HFF-Myc (cell line): Measurements from ENCODE around the gene SHISA5.

Source experiments
- DNase-seq: peaks from one replicate; pipeline ENCODE4 v3.0.0-alpha.2; 2011; ENCODE audit warnings: low read depth; ENCODE audit errors: extremely low read depth
- H3K4me3 ChIP-seq: replicated peaks from 2 replicates; pipeline ENCODE4 v1.5.1; 2011; ENCODE audit warnings: low read depth, mild to moderate bottlenecking, control low read depth, low read length
- CTCF ChIP-seq: IDR thresholded peaks from 2 replicates; pipeline ENCODE4 v1.5.1; 2012; ENCODE audit warnings: mild to moderate bottlenecking, low read depth, low read length, control low read depth; ENCODE audit errors: missing control alignments

SHISA5 gene

DNA sequence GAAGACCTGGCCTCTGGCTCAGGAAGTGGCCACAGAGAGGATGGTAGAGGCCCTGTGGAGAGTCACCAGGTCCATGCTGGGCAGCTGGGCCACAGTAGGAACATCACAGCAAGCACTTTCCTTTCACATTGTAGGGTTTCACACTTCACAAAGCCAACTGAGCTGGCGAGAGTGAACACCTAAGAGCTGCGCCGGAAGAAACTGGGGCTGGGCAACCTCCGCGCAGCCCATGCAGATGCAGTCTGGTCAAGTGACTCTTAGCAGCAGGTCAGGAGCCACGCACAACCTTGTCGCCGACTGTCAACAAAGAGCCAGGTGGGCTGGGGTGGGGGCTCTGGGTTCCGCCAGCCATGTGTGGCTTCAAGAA lies 15.3 kb upstream of the SHISA5 start:
- no peak for DNase-seq
- H3K4me3 ChIP-seq = no peak overlapping the region
- TF ChIP-seq CTCF = no peak

DNA sequence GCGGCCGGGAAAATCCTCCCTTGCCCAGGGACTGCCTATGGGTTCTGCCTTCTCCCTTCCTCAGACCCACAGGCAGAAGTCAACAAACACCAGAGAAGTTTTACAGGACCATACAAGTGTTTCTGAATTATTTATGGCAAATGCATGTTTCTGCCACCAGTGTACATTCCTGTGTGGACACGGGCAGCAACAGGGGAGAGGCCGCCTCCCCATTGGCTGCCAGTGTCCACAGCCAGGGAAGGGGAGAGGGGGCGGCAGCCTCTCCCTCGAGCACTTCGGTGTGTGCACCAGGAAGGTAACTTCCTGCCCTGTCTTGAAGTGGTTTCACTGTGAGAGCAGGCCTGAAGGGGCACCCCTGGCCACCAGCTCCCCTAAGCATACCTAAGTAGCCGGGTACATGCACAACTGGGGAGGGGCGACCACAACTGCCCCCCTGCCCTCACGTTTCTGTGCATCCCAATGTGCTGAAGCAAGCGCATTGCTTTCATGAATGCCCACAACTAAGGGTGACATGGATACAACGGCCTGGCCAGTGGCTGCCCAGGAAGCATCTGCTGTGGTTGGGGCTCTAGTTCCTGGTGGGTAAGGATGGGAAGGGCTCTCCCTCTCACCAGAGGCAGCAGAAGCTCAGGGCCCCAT lies 14.8 kb upstream of the SHISA5 start:
- no peak overlapping the region for H3K4me3 ChIP-seq
- DNase-seq = no peak
- TF ChIP-seq CTCF = no peak

DNA sequence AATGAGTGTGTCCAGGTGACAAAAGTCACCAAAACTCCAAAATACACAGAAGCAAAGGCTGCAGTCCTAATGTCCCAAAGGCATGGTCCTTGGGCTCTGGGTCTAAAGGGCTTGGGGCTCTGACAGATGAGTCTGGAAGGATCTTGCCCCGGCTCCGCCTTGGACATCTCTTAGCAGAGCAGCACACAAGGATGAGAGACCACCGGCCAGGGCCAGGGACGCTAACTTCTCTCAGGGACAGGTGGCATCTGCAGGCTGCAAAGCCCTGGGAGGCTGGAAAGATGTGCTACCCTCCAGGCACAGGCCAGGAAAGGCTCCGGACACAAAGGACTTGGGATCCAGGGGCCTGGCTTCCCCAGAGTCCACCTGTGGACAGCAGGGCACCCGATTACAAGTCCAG lies 14.1 kb upstream of the SHISA5 start:
- no peak overlapping the region for H3K4me3 ChIP-seq
- no peak for DNase-seq
- no peak for TF ChIP-seq CTCF

GRCh38 chr3:48516571-48516970 lies 12.6 kb upstream of the SHISA5 start:
- TF ChIP-seq CTCF = no peak

GRCh38 chr3:48514431-48515227 lies 10.7 kb upstream of the SHISA5 start:
- DNase-seq = no peak
- no peak overlapping the region for H3K4me3 ChIP-seq
- no peak for TF ChIP-seq CTCF

More at GRCh38 chr3:48516571-48516970, 12.6 kb upstream of the SHISA5 start:
- DNase-seq = no peak
- H3K4me3 ChIP-seq = no peak overlapping the region

DNA sequence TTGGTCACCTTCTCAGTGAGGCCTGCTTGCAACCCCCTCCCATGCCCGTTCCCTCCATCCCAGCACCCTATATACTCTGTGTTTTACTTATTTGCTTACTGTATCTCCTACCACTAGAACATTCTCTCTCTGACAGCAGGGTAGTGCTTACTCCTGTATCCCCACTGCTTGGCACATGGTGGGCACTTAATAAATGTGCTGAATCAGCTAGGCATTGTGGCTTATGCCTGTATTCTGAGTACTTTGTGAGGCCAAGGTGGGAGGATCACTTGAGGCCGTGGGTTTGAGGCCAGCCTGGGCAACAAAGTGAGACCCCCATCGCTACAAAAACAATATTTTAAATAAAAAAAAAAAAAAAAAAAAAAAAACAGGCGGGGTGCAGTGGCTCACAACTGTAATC lies 7.6 kb upstream of the SHISA5 start:
- TF ChIP-seq CTCF = no peak
- H3K4me3 ChIP-seq = no peak overlapping the region
- DNase-seq = no peak
